GM12892 (cell line): ENCODE data around the gene BCL2L2. TPM values are rescaled to one million over a fixed set of nuclear protein-coding genes. Genes with fewer than 3 reads are reported as not detected.
"Not testable (repeated sequence)": the region's sequence is repeated elsewhere in the genome, so short reads cannot be mapped to it uniquely, and the experiment has no call there.

ENCODE experiments used
- DNase-seq: peaks from one replicate; pipeline ENCODE4 v3.0.0; 2011; ENCODE audit not compliant: insufficient read length
- FAIRE-seq: peaks from 2 replicates; lab custom pipeline; 2011; peaks lifted over from hg19 to GRCh38; lab: Jason Lieb, UNC
- POLR2A ChIP-seq: IDR thresholded peaks from 2 replicates; pipeline ENCODE4 v1.6.1; 2011; ENCODE audit warnings: low read depth, low read length, control low read depth
- POLR2AphosphoS5 ChIP-seq: IDR thresholded peaks from 2 replicates; pipeline ENCODE4 v1.6.1; 2011; ENCODE audit warnings: low read depth, low read length, control low read depth
- TAF1 ChIP-seq: IDR thresholded peaks from 2 replicates; pipeline ENCODE4 v1.6.1; 2011; ENCODE audit warnings: low read depth, mild to moderate bottlenecking, control low read depth, low read length, borderline replicate concordance
- polyA plus RNA-seq: library from polyadenylated mRNA; unstranded; fragments of >200 nt; gene quantifications from one replicate; pipeline ENCODE4 v1.2.1, GENCODE V29; 2012; ENCODE audit warnings: missing spikeins, inconsistent platforms; ENCODE audit not compliant: missing spikeins

Gene BCL2L2
- polyA plus RNA-seq: 11.7 TPM

- TF ChIP-seq TAF1 (peak; percentile 22; the same call in 1 of the 2 replicates), POLR2AphosphoS5 (peak; percentile 72; the same call in 1 of the 2 replicates), POLR2A (peak; percentile 72; the same call in 1 of the 2 replicates)
- FAIRE-seq: peak; percentile 66
- peak; percentile 63 for DNase-seq
Observed at GRCh38 chr14:23306412-23307145, at the start of gene BCL2L2. TSS of gene BCL2L2 (plus strand) at chr14:23306833. CDS start at chr14:23307768, 935 bp downstream.

DNA sequence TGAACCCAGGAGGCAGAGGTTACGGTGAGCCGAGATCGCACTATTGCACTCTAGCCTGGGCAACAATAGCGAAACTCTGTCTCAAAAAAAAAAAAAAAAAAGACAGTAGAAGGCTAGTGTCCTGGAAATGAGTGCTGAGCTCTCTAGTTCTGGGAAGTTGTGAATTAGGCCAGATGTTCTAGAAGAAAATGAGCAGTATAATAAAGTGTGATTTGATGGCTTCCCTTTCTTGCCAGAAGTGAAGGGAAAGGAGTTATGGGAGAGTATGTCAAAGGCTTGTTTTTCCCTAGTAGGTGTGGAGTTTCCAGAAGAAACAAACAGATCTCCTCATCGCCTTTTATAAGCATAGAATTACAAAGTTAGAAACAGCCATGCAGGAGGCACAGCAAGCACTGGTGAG lies 48.4 kb upstream of the BCL2L2 start:
- no peak for DNase-seq
- FAIRE-seq: no peak
- TF ChIP-seq TAF1 (no peak), POLR2AphosphoS5 (no peak), POLR2A (no peak)

DNA sequence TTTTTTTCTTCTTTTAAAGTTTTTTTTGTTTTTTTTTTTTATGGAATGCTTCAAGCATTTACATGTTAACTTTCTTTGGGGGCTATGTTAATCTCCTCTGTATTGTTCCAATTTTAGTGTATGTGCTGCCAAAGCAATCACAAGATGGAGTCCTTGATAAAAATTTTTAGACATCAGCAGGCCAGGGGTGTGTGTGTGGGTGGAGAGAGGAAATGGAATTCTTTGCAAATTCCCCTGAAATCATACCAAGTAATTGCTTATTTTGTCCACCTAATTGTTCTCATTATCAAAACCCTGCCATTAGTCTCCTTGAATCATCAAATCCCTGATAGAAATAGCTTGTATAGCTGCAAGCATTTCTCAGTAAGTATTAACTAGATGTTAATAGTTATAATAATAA lies 47.2 kb upstream of the BCL2L2 start:
- TF ChIP-seq POLR2AphosphoS5 (no peak), TAF1 (no peak), POLR2A (no peak)
- DNase-seq: no peak
- FAIRE-seq: no peak

DNA sequence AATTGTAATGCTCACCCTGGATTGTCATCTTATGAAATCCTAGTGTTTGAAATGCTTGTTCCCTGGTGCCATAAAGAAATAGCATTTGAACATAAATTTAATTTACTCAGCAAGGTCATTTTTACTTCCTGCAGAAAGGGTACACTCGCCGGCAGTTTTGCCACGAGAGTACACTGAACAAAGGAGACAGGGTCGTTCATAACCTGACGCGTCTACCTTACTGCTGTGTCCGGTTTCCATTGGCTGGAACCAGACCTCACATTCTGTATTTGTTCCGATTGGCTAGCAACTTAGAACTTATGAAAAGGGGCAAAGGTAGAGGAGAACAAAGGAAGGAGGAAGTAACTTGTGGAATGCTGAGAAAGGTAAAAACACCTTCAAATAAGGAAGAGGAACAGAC lies 45.8 kb upstream of the BCL2L2 start:
- FAIRE-seq, DNase-seq: not testable (repeated sequence)

- DNase-seq (no peak), FAIRE-seq (no peak)
- TF ChIP-seq POLR2AphosphoS5 (no peak), TAF1 (no peak), POLR2A (no peak)
Observed at GRCh38 chr14:23269193-23269592, 37.4 kb upstream of the BCL2L2 start.

DNA sequence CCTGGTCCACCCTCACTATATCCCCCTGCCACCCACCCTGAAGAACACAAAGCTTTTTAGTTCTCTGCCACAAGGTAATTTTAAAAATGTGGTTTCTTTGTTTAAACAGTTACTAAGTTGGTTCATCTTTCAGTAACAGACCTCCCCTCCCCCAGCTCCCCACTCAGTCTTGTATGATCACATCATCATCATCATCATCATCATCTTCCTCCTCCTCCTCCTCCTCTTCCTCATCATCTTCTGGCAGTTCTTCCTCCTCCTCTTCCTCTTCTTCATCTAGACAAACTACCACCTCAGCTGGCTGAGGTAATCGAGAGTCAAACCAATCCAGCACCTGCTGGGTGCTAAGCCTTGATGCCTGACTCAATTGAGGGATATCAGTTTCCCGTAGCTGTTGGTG lies 31.2 kb upstream of the BCL2L2 start:
- DNase-seq: no peak
- TF ChIP-seq TAF1 (no peak), POLR2AphosphoS5 (no peak), POLR2A (no peak)
- FAIRE-seq: no peak

GRCh38 chr14:23277189-23277588 lies 29.4 kb upstream of the BCL2L2 start:
- no peak for DNase-seq
- no peak for TF ChIP-seq POLR2AphosphoS5
- TF ChIP-seq POLR2A: no peak
- no peak for TF ChIP-seq TAF1
- no peak for FAIRE-seq

- DNase-seq, FAIRE-seq: not testable (repeated sequence)
Observed at GRCh38 chr14:23277928-23278327, 28.7 kb upstream of the BCL2L2 start.

GRCh38 chr14:23281247-23281646 lies 25.4 kb upstream of the BCL2L2 start:
- DNase-seq: no peak
- TF ChIP-seq POLR2AphosphoS5 (no peak), POLR2A (no peak), TAF1 (no peak)
- FAIRE-seq: no peak

- DNase-seq (no peak), FAIRE-seq (no peak)
- TF ChIP-seq POLR2A: 0 out of 2 replicates have a peak, but pooled peaks have one; percentile 10
- no peak for TF ChIP-seq TAF1
- no peak for TF ChIP-seq POLR2AphosphoS5
Observed at GRCh38 chr14:23284654-23285529, 21.7 kb upstream of the BCL2L2 start.

GRCh38 chr14:23285530-23286019 lies 21.1 kb upstream of the BCL2L2 start:
- FAIRE-seq (no peak), DNase-seq (no peak)
- TF ChIP-seq POLR2A: 0 out of 2 replicates have a peak, but pooled peaks have one; percentile 11
- no peak for TF ChIP-seq POLR2AphosphoS5
- TF ChIP-seq TAF1: no peak

DNA sequence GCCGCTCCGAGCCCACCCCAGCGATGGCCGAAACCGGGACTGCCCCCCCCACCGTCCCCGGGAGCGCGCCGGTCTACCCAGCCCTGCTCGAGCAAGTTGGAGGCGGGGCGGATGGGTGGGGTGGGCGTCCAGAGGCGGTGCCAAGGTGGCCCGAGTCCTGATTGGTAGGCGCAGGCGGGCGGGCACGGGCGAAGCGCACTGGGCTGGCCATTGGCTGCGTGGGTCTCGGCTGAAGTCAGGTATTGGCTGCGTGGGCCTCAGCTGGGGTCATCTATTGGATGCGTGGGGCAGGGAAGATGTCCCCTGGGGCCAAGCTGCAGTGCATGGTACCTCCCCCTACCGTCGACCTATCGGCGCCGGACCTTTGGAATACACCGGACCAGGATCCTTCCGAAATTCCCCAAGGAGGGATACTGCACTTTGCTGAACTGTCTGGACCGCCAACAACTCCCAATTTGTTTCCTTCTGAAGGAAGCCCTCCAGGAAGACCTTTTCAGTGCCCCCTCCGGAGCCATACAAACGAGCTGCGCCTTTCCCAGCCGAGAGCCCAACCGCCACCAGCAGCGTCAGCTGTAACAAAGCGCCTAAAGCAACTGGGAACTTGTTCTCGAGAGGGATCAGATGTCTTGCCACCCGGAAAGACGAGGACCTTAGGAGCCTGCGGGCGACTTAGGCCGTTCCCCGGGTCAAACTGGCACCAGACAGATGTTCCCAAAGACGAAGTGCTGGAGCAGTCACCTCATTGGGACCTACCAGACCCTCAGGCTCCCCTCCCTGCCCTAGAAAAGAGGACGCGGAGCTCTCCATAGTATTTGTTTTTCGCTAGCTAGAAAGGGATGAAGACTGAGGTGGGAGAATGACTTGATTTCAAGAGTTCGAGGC lies 20.4 kb upstream of the BCL2L2 start, which contains the start of gene HOMEZ:
TSS of gene HOMEZ (minus strand) at position 113 of the 882 bp plus-strand sequence. CDS start 180 bp downstream, outside the sequence.
- TF ChIP-seq TAF1 (peak; percentile 28; the same call in 1 of the 2 replicates), POLR2AphosphoS5 (0 out of 2 replicates have a peak, but pooled peaks have one; percentile 10), POLR2A (peak; percentile 61)
- DNase-seq: peak; percentile 94
- FAIRE-seq: peak; percentile 99
